H1 (cell line): ENCODE data around the gene PTPRCAP. TPM values are rescaled to one million over a fixed set of nuclear protein-coding genes. Genes with fewer than 3 reads are reported as not detected.

ENCODE experiments used
- CBX5 ChIP-seq: fragments of 300-800, 300-1000 bp; sonication (generic); IDR thresholded peaks from 2 replicates; pipeline ENCODE4 v1.7.1; 2016; ENCODE audit warnings: antibody characterized with exemption, low read length, low read depth
- EP300 ChIP-seq, 2 experiments: IDR thresholded peaks; 1 replicate in 1 of 2; 2 replicates in 1 of 2; pipeline ENCODE4 v1.6.1; 2011 to 2012; ENCODE audit warnings: low read depth in 2 of 2, low read length in 2 of 2, mild to moderate bottlenecking in 2 of 2, borderline replicate concordance in 1 of 2, inconsistent platforms in 1 of 2, moderate library complexity in 1 of 2
- RBBP5 ChIP-seq: IDR thresholded peaks from 2 replicates; pipeline ENCODE4 v1.7.1; 2012; ENCODE audit warnings: low read depth, mild to moderate bottlenecking, inconsistent platforms, low read length, moderate library complexity, borderline replicate concordance
- polyA plus RNA-seq, 7 experiments: library from polyadenylated mRNA; depleted of rRNA in 3 of 7; stranded (reverse) in 5 of 7; unstranded in 2 of 7; fragments of >200 nt in 5 of 7; fragments of 200-250 nt in 2 of 7; gene quantifications; 1 replicate in 5 of 7; 2 replicates in 1 of 7; 4 replicates in 1 of 7; pipeline versions ENCODE4 v1.2.1 to v1.2.3, GENCODE V29; 2011 to 2013; ENCODE audit warnings: missing spikeins in 2 of 7, mixed read lengths in 2 of 7
- total RNA-seq: library from RNA; stranded (reverse); fragmentation: NEBNext Ultra II Directional; extraction: Animal tissue kit (Norgen Biotek cat#: 25700); gene quantifications from 2 replicates; pipeline ENCODE4 v1.2.1, GENCODE V29; 2021

Gene PTPRCAP
- total and polyA plus RNA-seq, 2 of the 8 experiments (the other 6 are each of a cell fraction or from before 2014, with no cell fraction given), result 0.78 to 6.7 TPM

DNA sequence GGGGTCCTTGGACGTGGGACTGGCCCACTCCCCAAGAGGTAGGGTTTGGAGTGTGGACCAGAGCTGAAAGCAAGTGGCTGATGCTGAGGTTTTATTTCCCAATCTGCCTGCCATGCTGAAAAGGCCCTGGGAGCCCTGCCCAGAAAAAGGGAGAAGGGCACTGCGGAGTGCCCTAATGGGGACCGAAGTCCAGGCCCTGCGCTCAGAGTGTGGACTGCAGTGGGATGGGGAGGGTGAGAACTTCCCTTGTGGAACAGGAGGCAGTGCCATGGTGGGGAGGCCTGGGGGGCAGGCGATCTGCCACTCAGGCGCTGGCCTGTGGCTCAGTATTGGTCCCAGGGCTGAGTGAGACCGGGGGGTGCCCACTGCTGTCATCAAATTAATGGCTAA lies 10.7 kb upstream of the PTPRCAP start (continued):
- TF ChIP-seq CBX5, result no peak
- TF ChIP-seq EP300 (IDR thresholded peaks at IDR 0.05; ENCODE audit: borderline replicate concordance in 1 of 2, low read depth in 2 of 2, low read length in 2 of 2), result no peak
- TF ChIP-seq RBBP5, result no peak
